SKM-1 (cell line): Measurements from ENCODE around the gene CD48.

ENCODE experiments used
- DNase-seq: peaks from one replicate; lab custom pipeline; 2025; ENCODE audit not compliant: unreplicated experiment; lab: John Stamatoyannopoulos, UW

Gene CD48

DNA sequence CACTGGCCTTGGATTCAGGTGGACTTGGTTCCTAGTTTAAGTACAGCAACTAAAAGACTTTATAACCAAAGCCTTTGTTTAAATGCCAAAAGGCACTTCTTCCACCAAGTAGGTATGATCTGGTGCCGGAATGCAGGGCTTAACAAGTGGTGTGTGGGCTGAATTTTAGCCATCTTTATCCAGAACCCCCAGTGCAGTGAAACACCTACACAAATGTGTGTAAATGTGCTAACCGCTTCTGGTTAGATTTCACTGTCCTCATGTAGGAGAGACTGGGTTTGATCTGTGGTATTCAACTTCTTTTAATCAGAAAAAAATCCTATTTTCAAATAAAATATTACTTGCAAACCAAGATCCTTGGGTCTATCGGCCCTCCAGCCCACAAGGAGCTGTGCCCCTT, 75.1 kb downstream of the CD48 start:
- DNase-seq = no peak

DNA sequence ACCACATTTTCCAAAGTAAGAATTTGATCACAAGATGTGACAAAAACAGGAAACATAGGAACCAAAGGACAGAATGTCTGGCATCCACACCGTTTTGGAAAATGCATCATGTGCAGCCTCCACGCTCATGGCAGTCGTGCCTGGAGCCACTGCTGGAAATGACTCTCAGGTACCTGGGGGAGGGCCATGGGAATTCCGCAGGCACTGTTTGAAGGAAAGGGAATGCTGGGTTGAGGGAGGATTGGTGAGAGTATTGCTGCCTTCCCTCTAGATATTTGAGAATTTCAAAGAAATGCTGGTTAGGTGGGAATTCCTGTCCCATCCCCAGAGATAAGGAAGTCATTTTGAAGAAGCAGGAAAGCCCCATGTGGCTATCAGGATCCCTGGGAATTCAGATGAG, 75.5 kb downstream of the CD48 start:
- no peak for DNase-seq

DNA sequence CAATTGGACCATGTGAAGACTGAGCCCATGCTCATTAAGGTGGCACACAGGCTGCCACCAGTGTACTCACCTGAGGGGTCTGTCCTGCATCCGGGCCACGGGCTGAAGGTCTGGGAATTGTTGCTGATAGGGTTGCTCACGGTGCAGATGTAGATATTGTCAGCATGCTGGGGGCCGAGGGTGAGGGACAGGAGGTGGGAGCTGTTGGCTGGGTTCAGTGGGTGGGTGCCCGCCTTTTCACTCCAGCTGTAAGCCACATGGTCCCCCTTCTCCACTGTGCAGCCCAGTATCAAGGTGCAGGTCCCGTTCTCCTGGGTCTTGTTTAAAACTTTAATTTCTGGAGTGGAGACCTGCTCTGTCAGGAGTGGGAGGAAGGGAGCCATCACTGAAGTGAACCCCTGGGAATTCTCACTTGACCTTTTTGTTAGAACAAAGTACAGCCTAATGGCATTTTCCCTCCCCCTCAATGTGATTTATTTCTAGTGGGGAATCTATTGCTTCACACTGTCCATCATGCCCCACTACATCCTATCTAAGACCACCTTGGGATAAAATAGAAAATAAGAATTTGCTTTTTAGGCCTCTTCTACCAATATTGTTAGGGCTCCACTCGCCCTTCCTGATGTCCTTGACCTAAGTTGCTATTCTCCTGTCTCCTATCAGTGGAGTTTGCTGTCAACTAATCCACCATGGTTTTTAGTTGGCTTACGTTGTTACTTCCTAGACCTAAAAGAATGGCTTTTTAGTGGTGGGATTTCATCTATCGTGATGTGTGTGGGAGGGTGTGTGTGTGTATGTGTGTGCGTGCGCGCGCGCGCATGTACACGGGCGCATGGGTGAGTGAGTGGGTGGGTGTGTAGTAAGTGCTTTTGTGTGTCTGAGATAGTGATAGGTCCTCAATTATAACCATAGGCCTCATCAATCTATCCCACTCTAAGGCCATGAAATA, 76.8 kb downstream of the CD48 start:
- no peak for DNase-seq

DNA sequence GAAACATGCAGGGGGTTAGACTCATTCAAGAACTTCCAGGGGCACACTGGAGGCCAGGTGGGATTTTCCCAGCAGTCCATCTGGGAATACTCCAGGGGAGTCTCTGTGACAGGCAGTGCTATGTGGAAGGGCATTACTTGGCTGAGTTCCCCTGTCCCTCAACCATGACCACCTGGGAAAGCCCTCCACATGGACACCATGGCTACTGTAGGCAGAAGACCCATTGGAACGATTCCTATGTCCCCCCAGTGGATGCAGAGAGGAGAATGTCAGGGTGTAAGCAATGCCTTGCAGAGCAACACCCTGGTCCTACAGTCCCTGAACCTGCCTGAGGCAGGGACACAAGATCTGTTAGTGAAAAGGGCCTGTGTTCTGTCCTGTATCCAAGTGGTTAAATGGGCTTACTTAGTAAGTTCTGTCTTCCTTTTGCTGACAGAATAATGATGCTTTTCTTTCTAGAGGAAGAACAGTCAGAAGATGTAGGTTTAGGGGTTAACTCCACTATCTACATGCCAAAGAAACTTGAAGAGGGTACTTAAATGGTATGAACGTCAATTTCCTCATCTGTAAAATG, 78.2 kb downstream of the CD48 start:
- DNase-seq = no peak

DNA sequence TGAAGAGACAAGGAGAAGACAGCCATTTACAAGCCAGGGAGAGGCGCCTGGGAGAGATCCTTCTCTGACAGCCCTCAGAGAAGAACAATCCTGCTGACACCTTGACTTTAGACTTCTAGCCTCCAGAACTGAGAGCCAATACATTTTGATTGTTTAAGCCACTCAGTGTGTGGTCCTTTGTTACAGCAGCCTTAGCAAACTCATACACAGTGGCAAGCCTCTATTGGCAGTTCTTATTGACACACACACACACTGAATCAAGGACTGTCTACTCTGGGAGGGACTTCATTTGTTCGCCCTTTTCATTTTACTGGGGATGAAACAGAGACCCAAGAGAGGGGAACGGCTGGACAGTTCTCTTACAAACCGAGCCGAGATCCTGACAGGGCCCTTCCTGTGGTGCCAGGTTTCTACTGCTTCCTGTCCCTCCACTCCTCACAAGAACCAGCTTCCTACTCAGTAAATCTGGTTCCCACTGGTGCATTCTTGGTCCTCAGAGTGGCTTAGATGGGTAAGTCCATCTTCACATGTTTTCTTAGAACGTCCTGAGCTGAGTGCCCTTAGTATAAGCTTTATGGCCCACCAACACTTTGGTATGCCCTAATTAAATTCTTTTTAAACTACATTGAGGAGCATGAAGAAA, 79.5 kb downstream of the CD48 start:
- DNase-seq = no peak

DNA sequence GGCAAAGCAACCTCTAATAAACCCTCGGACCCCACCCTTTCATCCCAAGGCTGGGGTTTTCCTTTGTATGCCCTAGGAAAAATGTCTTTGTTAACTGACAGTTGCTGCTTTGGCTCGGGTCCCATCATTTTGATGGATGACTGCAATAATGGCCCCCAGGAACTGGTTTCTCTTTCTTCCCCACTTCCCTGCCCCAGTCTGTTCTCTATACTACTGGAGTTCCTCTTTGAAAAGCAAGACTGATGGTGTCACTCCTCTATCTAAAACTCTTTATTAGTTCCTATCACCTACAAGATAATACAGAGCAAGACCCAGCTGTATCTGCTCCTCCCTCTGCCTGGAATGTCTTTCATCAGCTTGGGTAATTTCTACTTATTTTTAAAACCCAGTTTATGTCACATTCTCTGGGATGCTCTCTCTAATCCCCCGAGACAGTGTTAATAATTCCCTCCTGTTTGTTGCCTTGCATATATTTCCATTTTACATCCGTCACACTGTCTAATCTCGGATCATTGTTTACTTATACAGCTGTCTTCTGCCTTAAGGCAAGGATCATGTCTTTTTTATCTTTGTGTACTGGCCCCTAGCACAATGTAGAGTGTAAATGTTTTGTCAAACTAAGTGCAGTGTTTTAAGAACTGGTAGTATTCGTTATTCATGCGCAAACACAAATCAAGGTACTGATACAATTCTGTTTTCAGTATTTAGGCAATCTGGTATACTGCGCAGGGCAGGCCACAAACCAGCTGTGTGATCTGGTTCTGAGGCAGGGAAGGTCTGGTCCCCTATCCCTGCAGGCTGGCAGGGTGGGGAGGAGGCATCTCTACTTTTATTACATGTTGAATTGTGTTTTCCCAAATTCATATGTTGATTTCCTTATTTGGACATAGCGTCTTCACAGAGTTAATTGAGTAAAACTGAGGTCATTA, 80.8 kb downstream of the CD48 start:
- no peak for DNase-seq

DNA sequence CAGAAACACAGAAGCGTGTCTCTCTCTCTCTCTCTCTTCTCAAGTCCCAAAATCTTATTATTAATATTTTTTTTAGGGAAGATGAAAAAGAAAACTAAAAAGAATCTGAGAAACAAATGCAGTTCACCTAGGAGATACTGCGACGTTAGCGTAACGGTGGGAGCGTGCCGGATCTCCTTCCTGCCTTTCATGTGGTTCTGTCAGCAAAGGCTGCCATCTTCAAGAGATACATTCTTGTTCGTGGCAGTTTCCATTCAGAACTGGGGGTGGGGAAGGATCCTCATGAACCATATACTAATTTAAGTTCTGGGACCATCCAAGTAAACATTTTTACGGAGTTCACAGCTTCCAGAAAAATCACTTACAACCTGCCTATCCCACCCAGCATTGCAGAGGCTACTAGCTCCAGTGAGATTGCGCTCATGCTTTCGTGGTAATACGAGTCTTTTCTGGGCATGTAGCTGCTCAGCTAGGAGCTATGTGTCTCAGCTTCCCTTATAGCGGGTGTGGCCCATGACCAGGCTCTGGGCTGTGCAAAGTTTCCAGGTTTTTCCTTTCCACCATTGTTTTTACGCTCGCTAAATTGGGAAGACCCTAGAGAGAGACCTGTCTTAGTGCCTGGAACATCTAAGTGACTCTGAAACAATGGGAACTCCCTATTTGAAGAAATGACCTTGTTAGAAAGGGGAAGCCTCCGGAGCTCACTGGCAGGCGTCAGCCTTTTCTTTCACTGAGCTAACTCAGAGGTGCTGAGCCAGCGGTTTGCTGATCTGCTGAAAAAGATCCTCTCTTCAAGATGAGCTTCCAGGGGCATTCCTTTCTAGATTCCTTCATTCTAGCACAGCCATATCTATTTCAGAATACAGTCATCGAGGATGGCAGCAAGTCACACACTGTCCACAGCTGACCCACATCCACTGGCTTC, 82.1 kb downstream of the CD48 start:
- DNase-seq = no peak

DNA sequence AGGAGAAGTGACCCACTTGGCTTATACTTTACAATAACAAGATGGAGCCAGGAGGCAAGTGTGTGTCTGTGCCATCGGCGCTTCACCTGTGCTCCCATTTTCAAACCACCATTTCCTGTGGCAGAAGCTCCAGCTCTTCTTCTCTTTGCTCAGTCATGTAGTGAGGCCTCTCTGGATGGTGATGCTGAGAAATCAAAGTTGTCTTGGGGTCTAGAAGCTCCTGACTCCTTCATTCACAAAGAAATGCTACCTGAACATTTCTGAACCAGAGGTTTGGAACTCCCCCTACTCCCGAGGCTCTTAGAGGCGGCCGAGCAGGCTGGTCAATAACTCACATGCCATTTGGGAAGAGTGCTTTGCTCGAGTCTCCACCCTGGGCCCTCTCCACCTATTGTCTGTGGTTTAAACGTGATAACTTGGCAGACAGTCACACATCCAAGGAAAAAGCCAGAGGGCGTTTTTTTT, 82.8 kb downstream of the CD48 start:
- no peak for DNase-seq
